ENCODE measurements around the gene KCNAB1. TPM values are rescaled to one million over a fixed set of nuclear protein-coding genes. Genes with fewer than 3 reads are reported as not detected.
"Not testable (repeated sequence)": the region's sequence is repeated elsewhere in the genome, so short reads cannot be mapped to it uniquely, and the experiment has no call there.

Gene KCNAB1
- total RNA-seq, result under 1 TPM; 0.16 to 0.23 TPM
- under 1 TPM; 0.16 to 0.39 (median 0.17) TPM for polyA plus RNA-seq
- 0 to 0.26 (median 0.15) reads per million in 6 experiments for total RNA-seq

DNA sequence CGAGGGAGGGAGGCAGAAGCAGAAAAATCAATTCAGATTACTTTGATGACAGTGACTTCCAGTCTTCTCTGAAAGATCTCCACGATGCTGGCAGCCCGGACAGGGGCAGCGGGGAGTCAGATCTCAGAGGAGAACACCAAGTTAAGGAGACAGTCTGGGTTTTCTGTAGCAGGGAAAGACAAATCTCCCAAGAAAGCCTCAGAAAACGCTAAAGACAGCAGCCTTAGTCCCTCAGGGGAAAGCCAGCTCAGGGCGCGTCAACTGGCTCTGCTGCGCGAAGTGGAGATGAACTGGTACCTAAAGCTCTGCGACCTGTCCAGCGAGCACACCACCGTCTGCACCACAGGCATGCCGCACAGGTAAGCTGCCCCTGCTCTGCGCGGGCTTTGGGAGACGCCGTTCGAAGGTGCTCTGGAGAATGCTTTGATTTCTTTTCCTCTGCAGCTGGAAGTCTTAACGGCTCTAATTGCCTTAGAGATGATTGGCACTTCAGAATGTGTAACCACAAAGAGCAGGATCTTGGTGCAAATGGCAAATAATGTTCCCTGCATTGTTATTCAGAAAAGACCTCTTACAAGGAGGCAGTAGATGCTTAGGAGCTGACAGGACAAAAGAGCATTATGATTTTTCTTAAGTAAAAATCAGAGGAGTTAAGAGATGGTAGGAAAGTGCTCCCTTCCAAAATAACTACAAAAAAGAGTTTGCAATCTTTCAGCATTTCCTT lies at the start of gene KCNAB1:
KCNAB1 (plus strand) TSS at position 51 of the 724 bp plus-strand sequence.
- H3K27me3 Mint-ChIP-seq, result peaks cover 0 to 10% (median 2%) of the 10 kb centered on the region in 5 donors
- H3K9me3 Mint-ChIP-seq, result no peaks in the 10 kb centered on the region
- H3K4me1 Mint-ChIP-seq, result peaks cover 0 to 5% (median 0%) of the 10 kb centered on the region in 4 donors
- H3K27ac Mint-ChIP-seq, result no peak within 1 kb of the TSS
- POLR2A ChIA-PET, result interaction anchor here (0.6 kb wide), 1 partner anchor 897 kb away, joined by 3 read pairs; no protein-coding TSS in a partner anchor
- no peak within 1 kb of the TSS for H3K4me3 Mint-ChIP-seq
- ATAC-seq (no peak), DNase-seq (no peak)
- no peaks in the 10 kb centered on the region for H3K36me3 Mint-ChIP-seq

DNA sequence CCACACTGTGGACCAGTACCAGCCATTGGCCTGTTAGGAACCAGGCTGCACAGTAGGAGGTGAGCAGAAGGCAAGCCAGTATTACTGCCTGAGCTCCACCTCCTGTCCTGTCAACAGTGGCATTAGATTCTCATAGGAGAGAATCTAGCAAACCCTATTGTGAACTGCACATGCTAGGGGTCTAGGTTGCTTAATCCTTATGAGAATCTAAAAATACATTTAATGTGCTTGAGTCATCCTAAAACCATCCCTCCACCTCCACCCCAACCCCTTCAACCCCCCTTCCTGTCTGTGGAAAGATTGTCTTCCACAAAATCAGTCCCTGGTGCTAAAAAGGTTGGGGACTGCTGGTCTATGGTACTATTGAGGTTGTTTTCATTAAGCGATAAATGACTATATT lies 49.3 kb upstream of the KCNAB1 start:
- no peaks in the 10 kb centered on the region for H3K4me1 Mint-ChIP-seq
- no peak overlapping the region for H3K27ac Mint-ChIP-seq
- no peak overlapping the region for H3K4me3 Mint-ChIP-seq
- POLR2A ChIA-PET, result no interaction called here
- peaks cover 11 to 49% (median 24%) of the 10 kb centered on the region in 5 donors for H3K27me3 Mint-ChIP-seq
- H3K9me3 Mint-ChIP-seq, result peaks cover 0 to 5% (median 0%) of the 10 kb centered on the region in 9 donors
- ATAC-seq (no peak), DNase-seq (no peak)
- H3K36me3 Mint-ChIP-seq, result no peaks in the 10 kb centered on the region

DNA sequence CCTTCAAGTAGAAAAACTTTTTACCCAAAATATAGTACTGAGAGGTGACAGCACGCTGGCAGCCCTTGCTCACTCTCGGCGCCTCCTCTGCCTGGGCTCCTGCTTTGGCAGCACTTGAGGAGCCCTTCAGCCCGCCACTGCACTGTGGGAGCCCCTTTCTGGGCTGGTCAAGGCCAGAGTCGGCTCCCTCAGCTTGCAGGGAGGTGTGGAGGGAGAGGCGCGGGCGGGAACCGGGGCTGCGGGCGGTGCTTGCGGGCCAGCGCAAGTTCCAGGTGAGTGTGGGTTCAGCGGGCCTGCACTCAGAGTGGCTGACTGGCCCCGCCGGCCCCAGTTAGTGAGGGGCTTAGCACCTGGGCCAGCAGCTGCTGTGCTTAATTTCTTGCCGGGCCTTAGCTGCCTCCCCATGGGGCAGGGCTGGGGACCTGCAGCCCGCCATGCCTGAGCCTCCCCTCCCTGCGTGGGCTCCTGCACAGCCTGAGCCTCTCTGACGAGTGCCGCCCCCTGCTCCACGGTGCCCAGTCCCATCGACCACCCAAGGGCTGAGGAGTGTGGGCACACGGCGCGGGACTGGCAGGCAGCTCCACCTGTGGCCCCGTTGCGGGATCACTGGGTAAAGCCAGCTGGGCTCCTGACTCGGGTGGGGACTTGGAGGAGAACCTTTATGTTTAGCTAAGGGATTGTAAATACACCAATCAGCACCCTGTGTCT lies 47.3 kb upstream of the KCNAB1 start:
- DNase-seq, result not testable (repeated sequence)

DNA sequence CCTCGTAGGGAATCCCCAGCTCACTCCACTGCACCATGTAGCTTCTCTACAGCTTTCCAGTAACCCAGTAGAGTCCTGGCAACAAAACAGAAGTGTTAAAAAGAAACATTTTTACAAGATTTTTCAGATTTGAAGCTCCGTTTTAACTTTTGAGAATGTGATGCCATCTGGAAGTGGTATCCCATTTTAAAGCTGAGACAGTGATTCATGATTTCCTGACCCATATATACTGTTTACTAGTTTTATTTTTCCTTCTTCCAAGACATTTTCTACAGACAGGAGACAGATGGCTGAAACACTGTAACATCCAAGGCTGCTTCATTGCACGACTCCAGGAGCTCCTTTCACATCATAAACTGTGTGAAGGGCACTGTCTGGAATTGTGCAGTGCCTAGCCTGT lies 30.3 kb upstream of the KCNAB1 start:
- H3K4me1 Mint-ChIP-seq, result no peaks in the 10 kb centered on the region

More for the DNA sequence above, 47.3 kb upstream of the KCNAB1 start:
- H3K27ac Mint-ChIP-seq, POLR2A ChIA-PET, H3K36me3 Mint-ChIP-seq, ATAC-seq, H3K4me1 Mint-ChIP-seq, H3K4me3 Mint-ChIP-seq, H3K9me3 Mint-ChIP-seq: not testable (repeated sequence)
- H3K27me3 Mint-ChIP-seq, result peaks cover 7 to 37% (median 22%) of the 10 kb centered on the region in 5 donors

DNA sequence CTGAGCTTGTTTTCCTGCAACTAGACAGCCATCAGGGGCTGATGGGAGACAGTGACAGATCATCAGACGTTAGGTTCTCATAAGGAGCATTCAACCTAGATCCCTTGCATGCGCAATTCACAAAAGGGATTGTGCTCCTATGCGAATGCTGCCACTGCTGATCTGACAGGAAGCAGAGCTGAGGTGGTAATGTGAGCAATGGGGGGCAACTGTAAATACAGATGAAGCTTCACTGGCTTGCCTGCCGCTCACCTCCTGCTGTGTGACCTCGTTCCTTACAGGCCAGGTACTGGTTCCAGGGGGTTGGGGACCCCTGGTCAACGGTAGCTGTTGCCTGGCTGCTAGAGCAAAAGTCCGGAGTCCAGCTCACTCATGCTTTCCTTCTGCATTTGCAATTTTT lies 26.4 kb upstream of the KCNAB1 start:
- H3K27ac Mint-ChIP-seq, result no peak overlapping the region
- peaks cover 4 to 20% (median 13%) of the 10 kb centered on the region in 5 donors for H3K27me3 Mint-ChIP-seq
- H3K36me3 Mint-ChIP-seq, result no peaks in the 10 kb centered on the region
- H3K4me3 Mint-ChIP-seq, result no peak overlapping the region
- ATAC-seq (no peak), DNase-seq (no peak)
- H3K4me1 Mint-ChIP-seq, result no peaks in the 10 kb centered on the region
- H3K9me3 Mint-ChIP-seq, result no peaks in the 10 kb centered on the region
- POLR2A ChIA-PET, result no interaction called here

More for the DNA sequence above, 30.3 kb upstream of the KCNAB1 start:
- H3K36me3 Mint-ChIP-seq, result no peaks in the 10 kb centered on the region
- POLR2A ChIA-PET, result no interaction called here
- DNase-seq (no peak), ATAC-seq (no peak)
- H3K27ac Mint-ChIP-seq, result no peak overlapping the region
- no peaks in the 10 kb centered on the region for H3K9me3 Mint-ChIP-seq
- peaks cover 2 to 11% (median 8%) of the 10 kb centered on the region in 5 donors for H3K27me3 Mint-ChIP-seq
- no peak overlapping the region for H3K4me3 Mint-ChIP-seq

DNA sequence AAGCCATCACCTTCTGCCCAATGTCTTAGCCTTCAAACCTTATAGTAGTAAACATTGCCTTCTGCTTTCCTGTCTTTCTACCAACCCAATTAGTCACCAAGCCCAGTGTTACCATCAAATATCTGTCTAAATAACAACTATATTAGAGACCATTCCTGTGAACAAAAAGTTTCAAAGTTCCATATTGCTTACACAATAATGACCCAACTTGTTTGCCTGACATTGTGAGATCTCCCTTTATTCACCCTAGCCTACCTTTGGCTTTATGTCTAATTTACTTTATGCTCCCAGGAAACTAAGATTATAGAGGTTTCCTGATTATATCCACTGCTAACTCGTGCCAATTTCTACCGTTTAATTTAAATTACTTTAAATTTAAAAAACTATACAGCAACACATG lies 26.0 kb upstream of the KCNAB1 start:
- Mint-ChIP-seq H3K27ac (no peak overlapping the region), H3K9me3 (no peaks in the 10 kb centered on the region), H3K4me3 (no peak overlapping the region), H3K27me3 (peaks cover 4 to 20% (median 13%) of the 10 kb centered on the region in 5 donors), H3K4me1 (no peaks in the 10 kb centered on the region), H3K36me3 (no peaks in the 10 kb centered on the region)
- no peak for ATAC-seq
- DNase-seq, result no peak
- POLR2A ChIA-PET, result no interaction called here

DNA sequence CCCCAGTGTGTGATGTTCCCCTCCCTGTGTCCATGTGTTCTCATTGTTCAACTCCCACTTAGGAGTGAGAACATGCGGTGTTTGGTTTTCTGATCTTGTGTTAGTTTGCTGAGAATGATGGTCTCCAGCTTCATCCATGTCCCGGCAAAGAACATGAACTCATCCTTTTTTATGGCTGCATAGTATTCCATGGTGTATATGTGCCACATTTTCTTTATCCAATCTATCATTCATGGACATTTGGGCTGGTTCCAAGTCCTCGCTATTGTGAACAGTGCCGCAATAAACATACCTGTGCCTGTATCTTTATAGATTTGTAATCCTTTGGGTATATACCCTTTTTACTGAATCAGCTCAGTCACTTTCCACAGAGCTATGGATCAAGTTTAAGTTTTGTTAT lies 24.7 kb upstream of the KCNAB1 start:
- DNase-seq, H3K27ac Mint-ChIP-seq, ATAC-seq, H3K9me3 Mint-ChIP-seq, H3K4me3 Mint-ChIP-seq, H3K36me3 Mint-ChIP-seq, H3K4me1 Mint-ChIP-seq, POLR2A ChIA-PET: not testable (repeated sequence)
- H3K27me3 Mint-ChIP-seq, result peaks cover 4 to 21% (median 13%) of the 10 kb centered on the region in 5 donors

DNA sequence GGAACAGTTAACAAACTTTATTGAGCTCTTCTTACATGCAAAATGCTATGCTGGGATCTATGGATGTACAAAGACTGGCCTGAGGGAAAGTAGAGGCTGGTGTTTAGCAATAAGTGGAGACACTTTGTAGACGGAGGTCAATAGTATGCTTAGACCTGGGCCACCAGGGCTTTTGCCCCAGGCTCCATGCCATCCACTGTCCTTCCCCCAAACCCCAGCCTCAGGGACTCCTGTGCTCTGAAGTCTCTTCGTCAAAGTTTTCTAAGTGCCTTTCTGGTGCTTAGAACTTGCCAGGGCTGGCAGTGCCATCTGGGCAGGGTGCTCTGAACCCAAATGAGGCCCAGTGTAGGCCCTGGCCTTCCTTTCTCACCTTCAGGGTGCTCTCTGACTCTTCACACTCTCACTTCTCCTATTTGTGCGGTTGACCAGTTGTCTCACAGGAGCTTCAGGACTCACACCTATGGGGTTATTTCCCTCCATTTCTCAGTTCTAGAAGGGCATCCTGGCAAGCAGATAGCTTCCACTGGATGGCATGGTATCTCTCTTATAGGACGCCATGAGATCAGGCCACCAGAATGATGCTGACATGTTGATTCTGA lies 21.8 kb upstream of the KCNAB1 start:
- no peaks in the 10 kb centered on the region for H3K4me1 Mint-ChIP-seq
- ATAC-seq, result no peak
- no peak overlapping the region for H3K27ac Mint-ChIP-seq
- H3K27me3 Mint-ChIP-seq, result peaks cover 4 to 15% (median 13%) of the 10 kb centered on the region in 5 donors
- DNase-seq, result no peak
- no peaks in the 10 kb centered on the region for H3K36me3 Mint-ChIP-seq
- no peak overlapping the region for H3K4me3 Mint-ChIP-seq
- no peaks in the 10 kb centered on the region for H3K9me3 Mint-ChIP-seq
- POLR2A ChIA-PET, result no interaction called here

DNA sequence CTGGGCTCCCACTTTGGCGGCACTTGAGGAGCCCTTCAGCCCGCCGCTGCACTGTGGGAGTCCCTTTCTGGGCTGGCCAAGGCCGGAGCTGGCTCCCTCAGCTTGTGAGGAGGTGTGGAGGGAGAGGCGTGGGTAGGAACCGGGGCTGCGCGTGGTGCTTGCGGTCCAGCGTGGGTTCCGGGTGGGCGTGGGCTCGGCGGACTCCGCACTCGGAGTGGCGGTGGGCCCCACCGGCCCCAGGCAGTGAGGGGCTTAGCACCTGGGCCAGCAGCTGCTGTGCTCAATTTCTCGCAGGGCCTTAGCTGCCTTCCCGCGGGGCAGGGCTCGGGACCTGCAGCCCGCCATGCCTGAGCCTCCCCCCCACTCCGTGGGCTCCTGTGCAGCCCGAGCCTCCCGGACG lies 21.0 kb upstream of the KCNAB1 start:
- H3K27ac Mint-ChIP-seq, H3K9me3 Mint-ChIP-seq, H3K4me1 Mint-ChIP-seq, POLR2A ChIA-PET, H3K4me3 Mint-ChIP-seq, ATAC-seq, DNase-seq, H3K36me3 Mint-ChIP-seq: not testable (repeated sequence)
- peaks cover 3 to 20% (median 11%) of the 10 kb centered on the region in 5 donors for H3K27me3 Mint-ChIP-seq

DNA sequence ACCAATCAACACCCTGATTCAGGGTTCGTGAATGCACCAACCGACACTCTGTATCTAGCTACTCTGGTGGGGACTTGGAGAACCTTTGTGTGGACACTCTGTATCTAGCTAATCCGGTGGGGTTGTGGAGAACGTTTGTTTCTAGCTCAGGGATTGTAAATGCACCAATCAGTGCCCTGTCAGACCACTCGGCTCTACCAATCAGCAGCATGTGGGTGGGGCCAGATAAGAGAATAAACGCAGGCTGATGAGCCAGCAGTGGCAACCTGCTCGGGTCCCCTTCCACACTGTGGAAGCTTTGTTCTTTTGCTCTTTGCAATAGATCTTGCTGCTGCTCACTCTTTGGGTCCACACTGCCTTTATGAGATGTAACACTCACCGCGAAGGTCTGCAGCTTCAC lies 20.4 kb upstream of the KCNAB1 start:
- H3K36me3 Mint-ChIP-seq, ATAC-seq, DNase-seq, H3K9me3 Mint-ChIP-seq, H3K4me1 Mint-ChIP-seq, H3K4me3 Mint-ChIP-seq, POLR2A ChIA-PET: not testable (repeated sequence)
- peak overlapping the region in 1 of 10 donors; percentile 54 for H3K27ac Mint-ChIP-seq
- peaks cover 4 to 27% (median 9%) of the 10 kb centered on the region in 5 donors for H3K27me3 Mint-ChIP-seq

DNA sequence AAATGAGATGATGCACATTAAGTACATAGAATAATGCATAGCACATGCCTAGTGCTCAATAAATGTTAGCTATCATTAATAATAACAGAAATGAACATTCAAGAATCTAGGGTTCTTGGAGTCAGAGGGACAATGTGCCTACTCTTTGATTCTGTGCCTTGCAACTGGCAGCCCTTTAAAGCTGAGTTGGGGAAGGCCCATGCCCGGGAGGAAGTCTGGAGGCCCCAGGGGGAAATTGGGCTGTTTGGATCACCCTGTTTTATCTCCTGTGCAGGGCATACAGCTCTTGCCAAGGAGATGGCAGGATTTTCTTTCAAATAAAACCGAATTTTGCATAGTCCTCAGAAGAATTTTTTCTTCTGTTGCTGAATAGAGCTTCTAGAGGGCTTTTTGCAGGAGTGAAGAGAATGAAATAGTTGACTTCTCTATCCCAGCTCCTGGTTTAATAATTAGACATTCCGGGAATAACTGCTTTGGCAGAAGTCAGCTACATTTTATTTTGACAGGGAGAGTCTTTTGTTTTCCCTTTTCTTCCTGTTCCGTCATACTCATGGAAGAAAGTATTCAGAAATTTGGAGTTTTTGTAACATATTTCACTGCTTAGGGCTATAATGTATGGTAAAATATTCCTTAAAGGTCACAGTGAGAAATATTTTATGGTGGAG lies 18.0 kb upstream of the KCNAB1 start:
- ATAC-seq (no peak), DNase-seq (no peak)
- Mint-ChIP-seq H3K4me3 (no peak overlapping the region), H3K4me1 (no peaks in the 10 kb centered on the region), H3K36me3 (no peaks in the 10 kb centered on the region), H3K27me3 (peaks cover 0 to 19% (median 5%) of the 10 kb centered on the region in 5 donors), H3K9me3 (no peaks in the 10 kb centered on the region), H3K27ac (no peak overlapping the region)
- POLR2A ChIA-PET, result no interaction called here

DNA sequence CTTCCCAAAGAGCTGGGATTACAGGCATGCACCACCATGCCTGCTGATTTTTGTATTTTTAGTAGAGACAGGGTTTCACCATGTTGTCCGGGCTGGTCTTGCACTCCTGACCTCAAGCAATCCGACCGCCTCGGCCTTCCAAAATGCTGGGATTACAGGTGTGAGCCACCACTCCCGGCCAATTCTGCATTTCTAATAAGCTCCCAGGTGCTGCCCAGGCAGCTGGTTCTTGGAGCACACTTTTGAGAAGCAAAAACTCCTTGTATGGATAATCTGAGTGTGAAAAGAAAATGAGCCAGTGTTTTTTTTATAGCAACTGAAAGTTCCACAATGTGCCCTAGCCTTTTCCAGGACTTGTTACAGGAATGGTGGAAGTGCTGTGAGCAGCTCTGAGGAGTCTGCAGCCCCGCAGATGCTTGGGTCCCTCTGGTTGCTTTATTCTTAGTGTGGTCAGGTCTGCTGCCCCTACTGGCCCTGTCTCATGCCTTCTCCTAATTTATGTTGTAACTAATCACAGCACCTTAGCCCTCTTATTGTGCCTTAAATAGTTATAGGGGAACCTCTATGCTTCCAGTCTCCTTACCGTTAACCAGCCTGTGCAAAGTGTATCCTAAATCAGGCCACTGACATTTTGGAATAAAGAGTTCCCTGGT lies 13.5 kb upstream of the KCNAB1 start:
- ATAC-seq (no peak), DNase-seq (no peak)
- POLR2A ChIA-PET, result no interaction called here
- Mint-ChIP-seq H3K27ac (no peak overlapping the region), H3K27me3 (peaks cover 4 to 21% (median 8%) of the 10 kb centered on the region in 5 donors), H3K4me1 (no peaks in the 10 kb centered on the region), H3K9me3 (no peaks in the 10 kb centered on the region), H3K4me3 (no peak overlapping the region), H3K36me3 (no peaks in the 10 kb centered on the region)
